B cell (primary cell): ENCODE data around the gene SLC35B3. TPM values are rescaled to one million over a fixed set of nuclear protein-coding genes. Genes with fewer than 3 reads are reported as not detected.

Experiments
- ATAC-seq: fragments of 200-7000 bp; cut with Tn5 transposase; one replicate; pipeline ENCODE4 v1.10.0; 2021; ENCODE audit warnings: low read depth, mild to moderate bottlenecking, moderate number of reproducible peaks, moderate library complexity
- CTCF ChIA-PET: fragments of 350-600 bp; sonication (Branson Sonifier 250); formaldehyde crosslinking; loops from one replicate; lab custom pipeline; 2021; ENCODE audit warnings: antibody characterized with exemption, inconsistent platforms; lab: Charles Lee
- POLR2A ChIA-PET: fragments of 350-600 bp; sonication (Branson Sonifier 250); formaldehyde crosslinking; loops from one replicate; lab custom pipeline; 2021; ENCODE audit warnings: antibody characterized with exemption; lab: Charles Lee
- DNase-seq: peaks from one replicate; pipeline ENCODE4 v3.0.0; 2013
- H2AFZ ChIP-seq: 2 replicates; pipeline ENCODE4 v1.6.1; 2012; ENCODE audit warnings: mild to moderate bottlenecking, low read depth, low read length; ENCODE audit not compliant: insufficient read depth, poor library complexity, severe bottlenecking
- H3K27ac ChIP-seq, 2 donors: 1 replicate in 1 of 2; 2 replicates in 1 of 2; pipeline ENCODE4 v1.5.1; 2012 to 2013; ENCODE audit warnings: low read length in 2 of 2, mild to moderate bottlenecking in 2 of 2, moderate library complexity in 1 of 2
- H3K27me3 ChIP-seq, 4 experiments: fragments of 200-600 bp in 1 of 4; sonication (generic) in 1 of 4; replicated peaks in 1 of 4; 1 replicate in 2 of 4; 2 replicates in 2 of 4; pipeline versions ENCODE4 v1.6.1 to v1.7.0; 2013 to 2016; ENCODE audit warnings: low read length in 3 of 4, mild to moderate bottlenecking in 2 of 4, mixed read lengths in 1 of 4, moderate library complexity in 1 of 4; ENCODE audit not compliant: insufficient read depth in 4 of 4, control insufficient read depth in 3 of 4; ENCODE audit errors: control extremely low read depth in 1 of 4
- H3K36me3 ChIP-seq, 2 experiments: replicated peaks in 1 of 2; 1 replicate in 1 of 2; 2 replicates in 1 of 2; pipeline versions ENCODE4 v1.6.1 to v1.7.1; 2013; ENCODE audit warnings: low read length in 1 of 2; ENCODE audit not compliant: insufficient read depth in 2 of 2, control insufficient read depth in 1 of 2; ENCODE audit errors: control extremely low read depth in 1 of 2, extremely low read depth in 1 of 2
- H3K4me1 ChIP-seq, 2 donors: fragments of 200-600 bp in 1 of 2; sonication (generic) in 1 of 2; 1 replicate in 1 of 2; 2 replicates in 1 of 2; pipeline versions ENCODE4 v1.5.1 to v1.6.1; 2013 to 2017; ENCODE audit warnings: low read length in 2 of 2; ENCODE audit not compliant: control insufficient read depth in 2 of 2, insufficient read depth in 2 of 2
- H3K4me2 ChIP-seq: replicated peaks from 2 replicates; pipeline ENCODE3; 2012; ENCODE audit warnings: mild to moderate bottlenecking, low read depth, low read length; ENCODE audit not compliant: poor library complexity, severe bottlenecking
- H3K4me3 ChIP-seq, 5 experiments: fragments of 200-600 bp in 1 of 5; sonication (generic) in 1 of 5; 1 replicate in 3 of 5; 2 replicates in 2 of 5; pipeline versions ENCODE4 v1.5.1 to v1.7.0; 2011 to 2016; ENCODE audit warnings: low read length in 4 of 5, mild to moderate bottlenecking in 4 of 5, low read depth in 2 of 5, control low read depth in 1 of 5, moderate library complexity in 1 of 5; ENCODE audit not compliant: insufficient read depth in 1 of 5; ENCODE audit errors: control extremely low read depth in 1 of 5, extremely low read depth in 1 of 5
- H3K79me2 ChIP-seq: fragments of 200-600 bp; sonication (generic); one replicate; pipeline ENCODE4 v1.6.0; 2016; ENCODE audit warnings: low read length; ENCODE audit not compliant: control insufficient read depth, insufficient read depth
- H3K9ac ChIP-seq: fragments of 200-600 bp; sonication (generic); 2 replicates; pipeline ENCODE4 v1.6.1; 2017; ENCODE audit warnings: mild to moderate bottlenecking, low read length, moderate library complexity
- H3K9me3 ChIP-seq, 3 donors: one replicate each; pipeline versions ENCODE4 v1.6.1 to v1.7.1; 2013; ENCODE audit warnings: low read length in 2 of 3; ENCODE audit not compliant: control insufficient read depth in 2 of 3, insufficient read depth in 1 of 3; ENCODE audit errors: control extremely low read depth in 1 of 3
- H4K20me1 ChIP-seq: 2 replicates; pipeline ENCODE4 v1.6.0; 2012; ENCODE audit warnings: mild to moderate bottlenecking, low read length; ENCODE audit not compliant: insufficient read depth, control insufficient read depth, poor library complexity, severe bottlenecking
- H3K27ac Mint-ChIP-seq: one replicate; pipeline ENCODE4 v1.8.0; 2021; ENCODE audit warnings: mixed read lengths
- H3K27me3 Mint-ChIP-seq: one replicate; pipeline ENCODE4 v1.8.0; 2021; ENCODE audit warnings: mixed read lengths
- H3K4me1 Mint-ChIP-seq: one replicate; pipeline ENCODE4 v1.8.0; 2021; ENCODE audit warnings: mixed read lengths
- H3K4me3 Mint-ChIP-seq: one replicate; pipeline ENCODE4 v1.8.0; 2021; ENCODE audit warnings: mixed read lengths
- H3K9me3 Mint-ChIP-seq: one replicate; pipeline ENCODE4 v1.8.0; 2022; ENCODE audit warnings: mixed read lengths; ENCODE audit not compliant: insufficient read depth
- EZH2 ChIP-seq: IDR thresholded peaks from 2 replicates; pipeline ENCODE4 v1.6.1; 2012; ENCODE audit warnings: borderline replicate concordance, low read depth, mild to moderate bottlenecking, moderate library complexity, low read length; ENCODE audit not compliant: insufficient read depth, poor library complexity, severe bottlenecking
- WGBS: methylation state at CpG from one replicate; pipeline ENCODE4 v1.1.5; 2013; ENCODE audit warnings: missing lambda C conversion rate; ENCODE audit not compliant: insufficient coverage; 5-methylcytosine and 5-hydroxymethylcytosine counted together
- intact Hi-C: fragments of 100-400 bp; cut with micrococcal nuclease; formaldehyde crosslinking; loops from one replicate; pipeline ENCODE4 v1.10.0; 2022
- polyA plus RNA-seq: library from polyadenylated mRNA; depleted of rRNA; stranded (reverse); fragments of >200 nt; gene quantifications from 2 replicates; pipeline ENCODE4 v1.2.3, GENCODE V29; 2012
- total RNA-seq, 2 donors: library from RNA; stranded (reverse); fragments of 120-200 nt in 1 of 2; gene quantifications; 1 replicate in 1 of 2; 2 replicates in 1 of 2; pipeline versions ENCODE4 v1.2.3 to v1.2.4, GENCODE V29; 2013 to 2022
- TF ChIP-seq, protein P1 (sequence below): fragments of 200-600 bp; IDR thresholded peaks from one replicate; pipeline ENCODE4 v1.8.0; 2022; ENCODE audit warnings: antibody characterized with exemption, mild to moderate bottlenecking

Gene SLC35B3
- total and polyA plus RNA-seq, 2 donors (not counting 1 experiment from before 2014, with no cell fraction given), result 9.5 to 17.1 TPM

DNA sequence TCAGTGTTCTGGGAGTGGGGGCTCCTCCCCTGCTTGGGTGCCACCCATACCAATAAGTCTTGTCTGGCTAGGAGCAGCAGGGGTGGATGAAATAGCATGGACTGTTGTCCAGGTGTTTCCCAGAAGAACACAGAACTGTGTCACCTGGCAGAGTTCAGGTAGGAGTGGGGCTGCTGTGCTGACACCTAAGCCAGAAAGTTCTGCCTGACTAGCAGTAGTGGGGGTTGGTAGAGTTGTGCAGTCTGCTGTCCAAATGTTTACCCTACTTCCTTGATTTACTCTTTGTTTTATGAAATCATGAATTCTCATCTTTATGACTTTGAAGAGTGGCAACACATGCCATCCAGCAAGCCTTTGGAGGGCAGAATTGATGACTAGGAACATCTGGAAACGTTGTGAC lies 27.3 kb upstream of the SLC35B3 start:
- Mint-ChIP-seq H3K27me3 (peaks cover 18% of the 10 kb centered on the region), H3K9me3 (peaks cover 2% of the 10 kb centered on the region), H3K4me1 (no peaks in the 10 kb centered on the region), H3K4me3 (no peak overlapping the region), H3K27ac (no peak overlapping the region)
- no peak overlapping the region for H3K27ac ChIP-seq
- H3K9ac ChIP-seq, result no peak overlapping the region
- peaks cover 0 to 4% (median 0%) of the 10 kb centered on the region in 3 donors for H3K9me3 ChIP-seq
- no CpG with 5 or more reads among the region's 1 CpG for WGBS
- no peak for ATAC-seq
- H3K27me3 ChIP-seq, result no peaks in the 10 kb centered on the region
- H2AFZ ChIP-seq, result no peak overlapping the region
- ChIA-PET CTCF (no interaction called here), POLR2A (no interaction called here)
- H3K4me3 ChIP-seq, result no peak overlapping the region
- intact Hi-C loops, result no loop called here
- no peaks in the 10 kb centered on the region for H3K4me1 ChIP-seq
- TF ChIP-seq, protein P1, sequence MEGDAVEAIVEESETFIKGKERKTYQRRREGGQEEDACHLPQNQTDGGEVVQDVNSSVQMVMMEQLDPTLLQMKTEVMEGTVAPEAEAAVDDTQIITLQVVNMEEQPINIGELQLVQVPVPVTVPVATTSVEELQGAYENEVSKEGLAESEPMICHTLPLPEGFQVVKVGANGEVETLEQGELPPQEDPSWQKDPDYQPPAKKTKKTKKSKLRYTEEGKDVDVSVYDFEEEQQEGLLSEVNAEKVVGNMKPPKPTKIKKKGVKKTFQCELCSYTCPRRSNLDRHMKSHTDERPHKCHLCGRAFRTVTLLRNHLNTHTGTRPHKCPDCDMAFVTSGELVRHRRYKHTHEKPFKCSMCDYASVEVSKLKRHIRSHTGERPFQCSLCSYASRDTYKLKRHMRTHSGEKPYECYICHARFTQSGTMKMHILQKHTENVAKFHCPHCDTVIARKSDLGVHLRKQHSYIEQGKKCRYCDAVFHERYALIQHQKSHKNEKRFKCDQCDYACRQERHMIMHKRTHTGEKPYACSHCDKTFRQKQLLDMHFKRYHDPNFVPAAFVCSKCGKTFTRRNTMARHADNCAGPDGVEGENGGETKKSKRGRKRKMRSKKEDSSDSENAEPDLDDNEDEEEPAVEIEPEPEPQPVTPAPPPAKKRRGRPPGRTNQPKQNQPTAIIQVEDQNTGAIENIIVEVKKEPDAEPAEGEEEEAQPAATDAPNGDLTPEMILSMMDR, result no peak
- TF ChIP-seq EZH2, result no peak
- no peaks in the 10 kb centered on the region for H3K36me3 ChIP-seq
- no peak overlapping the region for H3K4me2 ChIP-seq
- no peaks in the 10 kb centered on the region for H4K20me1 ChIP-seq
- no peaks in the 10 kb centered on the region for H3K79me2 ChIP-seq
- no peak for DNase-seq

DNA sequence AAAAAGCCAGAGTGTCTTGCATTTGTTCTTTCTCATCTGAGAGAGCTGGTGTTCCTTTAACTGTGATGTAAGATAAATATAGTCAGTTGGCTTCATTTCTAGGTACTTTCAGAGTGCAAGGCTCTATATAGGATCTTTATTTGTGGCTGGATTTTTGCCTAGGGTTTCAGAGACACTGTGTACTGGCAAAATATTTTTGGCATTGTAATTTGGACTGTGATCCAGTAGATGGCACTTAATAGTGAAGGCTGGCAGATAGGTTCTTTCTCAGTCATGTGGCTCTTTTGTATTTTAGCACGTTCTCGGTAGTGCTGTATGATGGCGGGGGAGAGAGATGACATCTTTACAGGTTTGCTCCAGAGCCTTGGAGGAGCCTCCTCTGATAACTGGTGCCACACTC lies 26.8 kb upstream of the SLC35B3 start:
- Mint-ChIP-seq H3K27ac (no peak overlapping the region), H3K9me3 (peaks cover 2% of the 10 kb centered on the region), H3K4me1 (no peaks in the 10 kb centered on the region), H3K27me3 (peaks cover 21% of the 10 kb centered on the region), H3K4me3 (no peak overlapping the region)
- WGBS, result 96% methylated on average over 3 of the region's 3 CpGs
- Histone ChIP-seq H2AFZ (no peak overlapping the region), H3K36me3 (no peaks in the 10 kb centered on the region), H3K9ac (no peak overlapping the region), H3K27ac (no peak overlapping the region), H4K20me1 (no peaks in the 10 kb centered on the region), H3K4me1 (no peaks in the 10 kb centered on the region), H3K4me3 (no peak overlapping the region), H3K27me3 (no peaks in the 10 kb centered on the region), H3K9me3 (peaks cover 0 to 4% (median 0%) of the 10 kb centered on the region in 3 donors), H3K79me2 (no peaks in the 10 kb centered on the region), H3K4me2 (no peak overlapping the region)
- DNase-seq (no peak), ATAC-seq (no peak)
- POLR2A ChIA-PET, result no interaction called here
- TF ChIP-seq EZH2, result no peak
- TF ChIP-seq, protein P1, result no peak
- intact Hi-C loops, result no loop called here
- CTCF ChIA-PET, result no interaction called here
